ENCODE data around the gene MAP3K14.

MAP3K14 gene

DNA sequence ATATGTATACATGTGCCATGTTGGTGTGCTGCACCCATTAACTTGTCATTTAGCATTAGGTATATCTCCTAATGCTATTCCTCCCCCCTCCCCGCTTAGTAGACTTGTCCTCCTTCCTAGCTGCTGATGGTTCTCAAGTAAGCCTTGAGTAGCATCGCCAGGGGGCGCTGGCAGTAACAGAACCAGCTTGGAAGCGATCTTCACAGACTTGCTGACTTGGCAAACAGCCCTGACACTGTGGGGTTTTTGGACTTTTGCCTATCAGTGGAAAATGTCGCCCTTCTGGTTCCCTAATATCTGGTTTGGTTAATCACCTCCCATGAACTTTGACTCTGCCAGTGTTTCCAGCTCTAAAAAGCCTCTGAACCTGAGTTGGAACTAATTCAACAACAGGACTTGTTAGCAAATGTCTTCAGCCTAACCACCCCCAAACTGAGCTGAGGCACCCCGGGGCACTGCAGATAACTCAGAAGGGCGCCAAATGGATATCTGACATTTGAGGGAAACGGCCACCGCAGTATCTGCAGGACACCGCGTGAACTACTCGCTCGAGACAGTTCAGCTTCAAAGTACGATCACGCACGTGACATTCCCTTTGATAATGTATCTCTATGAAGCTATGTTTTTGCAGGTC lies 39.5 kb downstream of the MAP3K14 start:
- DNase-seq: peak; percentile 91

DNA sequence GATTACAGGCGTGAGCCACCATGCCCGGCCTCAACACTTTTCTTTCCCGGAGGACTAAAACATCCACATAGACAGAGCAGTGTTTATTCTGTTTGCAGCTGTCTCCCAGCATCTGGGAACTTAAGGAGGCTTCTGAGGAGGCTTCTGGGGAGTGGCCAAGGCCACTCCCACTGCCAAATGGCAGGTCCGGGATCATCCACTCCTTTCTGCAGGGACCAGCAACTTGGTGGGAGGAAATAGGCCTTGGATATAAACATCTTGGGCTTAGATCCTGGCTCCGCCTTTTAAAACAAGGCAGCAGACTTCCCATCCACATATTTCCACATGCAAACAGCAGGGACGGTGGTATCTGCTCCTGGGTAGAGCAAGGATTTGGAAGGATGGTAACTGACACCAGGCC lies 40.8 kb downstream of the MAP3K14 start:
- no peak for DNase-seq

DNA sequence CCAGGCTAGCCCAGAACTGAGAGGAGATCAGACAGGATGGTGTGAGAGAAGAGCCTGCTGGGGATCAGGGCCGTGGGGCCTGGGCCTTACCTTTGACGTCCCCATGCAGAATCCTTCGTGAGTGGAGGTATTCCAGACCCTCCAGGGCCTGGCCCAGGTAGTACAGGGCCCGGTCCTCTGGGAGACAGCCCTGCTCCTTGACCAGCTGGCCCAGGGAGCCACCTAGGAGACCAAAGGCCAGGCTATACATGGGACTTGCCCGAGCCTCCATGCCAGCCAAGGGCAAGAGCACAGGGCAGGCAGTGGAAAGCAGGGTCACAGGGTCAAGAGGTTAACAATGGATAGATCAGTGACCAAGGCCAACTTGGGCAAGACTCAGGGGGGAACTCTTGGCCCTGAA lies 42.8 kb downstream of the MAP3K14 start:
- DNase-seq: no peak

DNA sequence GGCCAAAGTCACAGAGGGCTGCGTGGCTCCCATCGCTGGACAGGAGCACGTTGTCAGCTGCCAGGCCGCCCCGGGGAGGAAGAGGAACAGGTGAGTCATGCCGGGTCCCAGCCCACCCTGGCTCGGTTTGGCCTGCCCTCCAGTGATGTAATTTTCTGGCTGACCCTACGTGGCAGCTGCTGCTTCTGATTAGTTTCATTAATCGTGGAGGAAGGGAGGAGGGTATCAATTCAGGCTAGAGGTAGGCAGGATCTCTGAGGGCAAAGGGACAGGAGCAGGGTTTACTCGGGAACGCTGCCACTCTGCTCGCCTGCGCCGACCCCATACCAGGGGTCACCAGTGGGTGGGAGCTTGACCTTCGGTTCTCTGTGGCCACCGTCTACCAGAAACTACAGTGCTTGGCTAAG lies 43.3 kb downstream of the MAP3K14 start:
- no peak for DNase-seq

DNA sequence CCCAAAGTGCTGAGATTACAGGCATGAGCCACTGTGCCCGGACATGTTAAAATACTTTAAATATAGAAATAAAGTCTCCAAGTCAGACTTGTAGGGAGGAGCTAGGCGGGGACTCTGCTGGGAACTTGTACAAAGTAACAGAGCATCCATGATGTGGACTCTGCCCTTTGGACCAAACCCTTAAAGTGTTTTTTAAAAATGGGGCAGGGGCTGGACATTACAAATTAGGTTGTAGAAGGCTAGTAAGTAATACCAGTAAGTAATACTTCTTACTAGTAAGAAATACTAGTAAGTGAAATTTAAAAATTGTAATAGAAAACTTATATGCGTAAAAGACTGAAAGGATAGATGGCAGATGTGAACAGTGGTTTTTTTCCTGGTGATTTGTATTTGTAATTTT lies 45.2 kb downstream of the MAP3K14 start:
- no peak for DNase-seq

DNA sequence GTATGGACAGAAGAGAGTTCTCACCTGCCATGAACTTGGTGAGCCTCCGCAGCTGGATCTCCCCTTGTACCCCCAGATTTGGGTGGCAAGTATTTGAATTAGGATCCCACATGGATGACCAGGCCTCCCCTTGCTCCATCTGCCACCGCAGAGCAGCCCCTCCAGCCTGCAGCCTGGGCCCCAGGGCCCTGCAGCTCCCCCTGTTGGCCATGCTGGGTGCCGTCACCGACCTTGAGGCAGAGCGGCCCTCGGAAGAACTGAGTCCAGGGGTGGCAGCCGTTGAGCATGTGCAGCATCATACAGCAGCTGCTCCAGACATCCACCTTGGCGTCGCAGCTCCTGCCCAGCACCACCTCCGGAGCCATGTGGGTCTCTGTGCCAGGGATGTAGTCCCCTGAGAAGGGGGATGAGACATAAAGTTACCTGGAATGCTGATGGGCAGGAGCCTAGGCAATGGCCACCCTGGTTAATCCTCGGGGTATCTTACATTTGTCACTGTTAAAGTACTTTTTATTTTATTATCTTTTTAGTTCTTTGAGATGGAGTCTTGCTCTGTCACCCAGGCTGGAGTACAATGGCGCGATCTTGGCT lies 45.9 kb downstream of the MAP3K14 start:
- DNase-seq: peak; percentile 74

DNA sequence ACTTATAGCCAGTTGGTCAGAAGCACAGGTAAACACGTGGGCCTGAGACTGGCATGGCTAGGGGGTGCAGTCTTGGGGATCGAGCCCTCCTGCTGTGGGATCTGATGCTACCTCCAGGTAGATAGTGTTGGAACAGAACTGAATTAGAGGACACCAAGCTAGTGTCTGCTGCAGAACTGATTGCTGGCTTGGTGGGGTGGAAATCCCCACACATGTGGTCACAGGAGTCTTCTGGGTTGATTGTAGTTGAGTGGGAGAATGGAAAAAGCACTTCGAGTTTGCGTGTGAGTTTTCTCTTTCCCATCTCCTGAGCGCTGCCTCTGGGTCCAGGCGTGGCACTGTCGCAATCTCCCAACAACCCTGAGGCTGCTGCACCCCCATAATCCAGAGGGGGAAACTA lies 46.9 kb downstream of the MAP3K14 start:
- no peak for DNase-seq

DNA sequence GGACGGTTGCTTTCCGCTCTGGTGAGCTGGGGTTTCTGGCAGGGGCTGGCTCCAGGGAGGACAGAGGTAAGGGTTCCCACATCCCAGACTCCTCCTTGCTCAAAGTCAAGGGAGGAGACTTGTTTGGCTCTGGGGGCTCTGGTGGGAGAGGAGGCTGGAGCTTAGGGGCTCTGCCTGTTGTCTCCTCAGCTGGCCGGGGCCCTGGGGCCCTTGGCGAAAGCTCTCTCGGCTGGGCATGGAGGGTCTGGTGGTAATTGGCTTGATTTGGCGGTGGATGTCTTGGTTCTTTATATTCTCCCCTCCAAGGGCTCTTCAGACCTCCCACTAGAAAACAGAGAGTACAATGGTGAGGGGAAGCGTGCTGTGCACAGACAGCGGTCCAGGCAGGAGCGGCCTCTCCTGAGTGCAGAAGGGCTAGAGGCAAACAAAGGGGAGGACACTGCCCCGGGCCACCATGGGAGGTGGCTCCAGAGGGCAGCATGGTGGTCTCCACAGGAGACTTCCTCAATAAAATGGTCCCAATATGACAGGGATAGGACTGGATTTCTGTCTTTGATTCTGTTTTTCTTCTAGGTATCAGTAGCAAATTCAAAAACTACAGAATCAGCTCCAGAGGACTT lies 49.3 kb downstream of the MAP3K14 start:
- DNase-seq: no peak

DNA sequence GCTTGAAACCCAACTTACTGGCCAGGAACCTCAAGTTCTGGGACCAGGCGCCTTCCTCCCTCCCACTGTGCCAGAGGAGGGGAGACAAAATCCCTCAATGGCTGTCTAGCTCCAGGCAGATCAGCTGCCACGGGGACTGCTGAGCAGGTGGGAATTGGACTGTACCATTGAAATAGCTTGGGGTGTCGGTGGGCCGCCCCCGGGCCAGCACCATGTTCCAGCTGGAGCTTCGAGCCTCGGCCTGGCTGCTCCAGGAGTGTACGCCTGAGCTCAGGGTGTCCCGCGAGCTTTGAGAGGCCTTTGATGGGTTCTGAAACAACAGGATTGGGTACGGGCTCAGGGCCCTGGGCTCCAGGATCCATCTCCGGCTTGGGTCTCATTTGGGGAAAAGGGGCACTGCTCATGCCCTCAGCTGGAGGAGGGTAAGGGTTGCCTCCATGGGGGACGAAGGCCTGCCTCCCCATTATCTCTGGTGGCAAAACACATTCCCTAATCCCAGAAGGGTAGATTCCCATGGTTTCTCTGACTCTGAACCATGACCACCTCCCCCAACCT lies 50.4 kb downstream of the MAP3K14 start:
- DNase-seq: no peak

DNA sequence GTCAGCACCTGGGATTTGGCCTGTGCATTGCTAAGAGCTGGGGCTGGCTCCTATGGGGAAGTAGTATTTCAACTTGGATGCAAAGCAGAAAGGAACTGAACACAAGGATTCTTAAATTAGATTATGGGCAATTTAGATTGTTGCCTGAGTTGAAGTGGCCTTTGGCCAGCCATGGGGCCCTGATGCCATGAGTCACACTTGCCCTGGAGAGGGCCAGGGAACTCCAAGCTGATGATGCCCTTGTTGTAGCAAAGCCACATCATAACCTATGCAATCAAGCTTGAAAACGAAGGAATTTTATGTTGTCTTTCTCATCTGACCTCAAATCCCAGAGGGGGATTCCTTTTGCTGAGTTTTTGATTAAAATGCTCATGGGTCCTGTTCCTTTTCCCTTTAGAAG lies 51.0 kb downstream of the MAP3K14 start:
- DNase-seq: no peak

DNA sequence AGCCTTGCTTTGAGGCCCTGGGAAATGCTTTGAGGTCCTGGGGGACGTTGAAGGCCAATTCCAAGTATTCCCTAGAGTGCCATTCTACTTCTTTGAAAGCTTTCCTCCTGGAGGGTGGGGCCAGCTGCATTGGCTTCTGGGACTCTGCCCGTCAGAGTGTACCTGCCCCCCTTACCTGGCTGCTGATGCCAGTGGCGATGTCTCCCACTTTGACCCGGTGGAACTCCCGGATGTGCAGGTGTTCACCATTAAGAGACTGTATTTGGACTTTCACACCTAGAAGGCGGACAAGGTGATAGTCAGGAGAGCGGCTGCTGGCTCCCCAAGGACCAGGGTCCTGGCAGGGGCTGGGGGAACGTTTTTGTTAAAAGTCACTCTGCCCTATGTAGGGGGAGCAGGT lies 51.8 kb downstream of the MAP3K14 start:
- DNase-seq: no peak

DNA sequence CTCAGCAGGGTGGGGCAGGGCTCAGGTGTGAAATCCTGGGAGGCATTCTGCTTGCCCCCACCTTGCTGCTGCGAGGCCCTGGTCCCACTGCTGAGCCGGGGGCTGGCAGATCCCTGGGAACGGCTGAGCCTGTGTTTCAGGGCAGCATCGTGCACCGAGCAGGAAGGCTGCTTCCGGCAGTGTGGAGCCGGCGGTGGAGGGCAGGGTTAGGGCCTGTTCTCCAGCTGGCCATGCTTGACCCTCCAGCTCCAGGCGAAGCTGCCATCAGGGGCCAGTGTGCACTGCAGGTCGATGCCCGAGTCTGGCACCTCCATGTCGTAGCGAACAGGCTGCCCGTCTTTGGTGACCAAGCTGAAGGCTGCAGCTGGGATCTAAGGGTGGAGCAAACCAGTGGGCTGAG lies 52.4 kb downstream of the MAP3K14 start:
- no peak for DNase-seq

DNA sequence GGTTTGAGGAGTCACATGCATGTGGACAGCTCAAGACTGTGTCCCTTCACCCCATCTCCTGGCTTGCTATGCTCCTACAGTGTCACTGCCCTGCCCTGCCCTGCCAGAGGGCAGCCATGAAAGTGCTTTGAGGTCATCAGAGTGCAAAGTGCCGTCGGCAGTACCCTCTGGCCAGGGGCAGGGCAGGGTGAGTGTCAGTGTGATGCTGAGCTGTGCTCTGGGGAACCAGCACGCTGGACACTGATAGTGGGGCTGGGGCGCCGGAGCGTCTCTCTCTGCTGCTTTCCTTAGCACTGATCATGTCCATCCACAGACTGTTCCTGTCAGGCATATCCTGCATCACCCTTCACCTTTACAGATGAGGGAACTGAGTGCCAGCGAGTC lies 53.4 kb downstream of the MAP3K14 start:
- DNase-seq: no peak

DNA sequence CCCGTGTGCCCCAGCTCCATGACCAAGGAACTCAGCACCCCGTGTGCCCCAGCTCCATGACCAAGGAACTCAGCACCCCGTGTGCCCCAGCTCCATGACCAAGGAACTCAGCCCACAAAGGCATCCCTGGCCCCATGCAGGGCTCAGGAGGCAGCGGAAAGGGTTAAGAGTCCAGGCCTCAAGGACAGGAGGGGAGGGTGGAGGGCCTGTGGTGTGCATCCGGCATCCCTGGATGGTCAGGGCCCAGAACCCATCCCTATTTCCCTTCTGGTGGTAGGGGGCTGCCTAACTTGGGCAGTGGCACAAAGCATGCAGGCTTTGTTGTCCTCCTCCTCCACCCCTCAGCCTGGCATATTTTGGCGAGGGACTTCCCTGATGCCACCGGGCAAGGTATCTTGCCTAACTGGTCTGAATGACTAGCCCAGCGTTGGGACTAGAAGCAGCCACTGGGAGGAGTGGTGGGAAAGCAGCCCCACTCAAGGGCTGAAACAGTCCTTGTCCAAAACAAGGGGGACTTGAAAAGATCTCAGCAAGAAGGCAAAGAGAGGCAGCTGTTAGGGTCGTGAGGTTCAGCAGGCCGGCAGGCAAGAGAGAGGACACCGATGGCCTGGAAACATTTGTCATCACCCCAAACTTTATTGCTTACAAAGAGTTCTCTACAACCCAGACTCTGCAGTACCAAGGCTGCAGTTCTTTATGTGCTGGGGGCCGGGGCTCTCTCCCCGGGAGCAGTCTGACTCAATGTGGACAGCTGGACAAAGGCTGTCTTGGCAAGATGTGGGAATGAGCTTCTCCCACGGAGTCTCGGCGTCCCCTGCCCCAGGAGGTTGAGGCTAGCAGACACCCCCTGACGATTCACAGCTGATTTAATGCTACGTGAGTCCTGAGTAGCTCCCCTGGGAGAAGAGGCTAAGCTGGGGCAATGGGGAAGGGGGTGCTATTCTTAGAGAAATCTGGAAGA lies 54.0 kb downstream of the MAP3K14 start:
- DNase-seq: no peak

DNA sequence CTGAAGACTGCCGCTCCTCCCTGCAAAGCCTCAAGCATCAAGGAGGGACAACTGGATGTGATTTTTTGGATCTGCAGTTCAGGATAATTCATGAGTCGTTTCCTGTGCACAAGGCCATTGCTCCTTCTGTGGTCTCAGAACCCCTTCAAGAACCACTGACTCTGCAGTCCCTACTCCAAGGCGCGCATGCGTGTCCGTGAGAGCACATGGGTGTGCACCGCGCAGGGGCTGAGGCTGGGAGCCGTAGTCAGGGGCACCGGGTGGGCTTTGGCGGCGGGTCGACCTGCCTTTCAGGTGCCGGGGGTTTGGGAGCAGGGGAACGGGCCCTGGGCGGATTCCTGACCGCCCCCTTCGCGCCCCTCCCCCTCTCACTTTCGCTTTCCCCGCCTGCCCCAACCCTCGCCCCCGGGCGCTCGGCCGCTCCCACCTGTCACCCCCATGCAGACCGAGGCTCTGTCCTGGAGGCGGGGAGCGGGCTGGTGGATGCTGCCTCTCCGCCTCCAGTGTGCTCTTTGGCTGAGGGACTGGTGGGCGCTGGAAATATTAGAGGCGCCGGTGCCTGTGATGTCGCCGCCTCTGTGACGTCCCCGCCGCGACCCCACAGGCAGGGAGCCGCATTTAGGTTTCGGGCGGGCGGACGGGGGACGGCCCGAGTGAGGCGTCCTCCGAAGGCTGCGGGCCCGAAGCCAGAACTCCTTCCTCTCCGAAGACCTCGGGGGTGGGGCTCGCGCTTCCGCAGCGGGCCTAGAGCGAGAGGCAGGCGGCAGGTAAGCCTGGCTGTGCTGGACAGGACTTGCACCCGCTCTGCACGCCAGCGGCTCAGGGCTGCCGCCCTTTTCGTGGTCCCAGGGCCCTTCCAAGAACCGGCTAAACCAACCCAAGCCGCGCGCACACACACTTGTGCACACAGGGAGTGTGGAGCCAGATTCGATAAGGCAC lies 55.0 kb downstream of the MAP3K14 start, which contains the start of gene SPATA32:
Gene SPATA32 (minus strand): TSS at position 518 of the 939 bp plus-strand sequence. CDS start 78 bp downstream, at position 440.
- peak; percentile 69 for DNase-seq

DNA sequence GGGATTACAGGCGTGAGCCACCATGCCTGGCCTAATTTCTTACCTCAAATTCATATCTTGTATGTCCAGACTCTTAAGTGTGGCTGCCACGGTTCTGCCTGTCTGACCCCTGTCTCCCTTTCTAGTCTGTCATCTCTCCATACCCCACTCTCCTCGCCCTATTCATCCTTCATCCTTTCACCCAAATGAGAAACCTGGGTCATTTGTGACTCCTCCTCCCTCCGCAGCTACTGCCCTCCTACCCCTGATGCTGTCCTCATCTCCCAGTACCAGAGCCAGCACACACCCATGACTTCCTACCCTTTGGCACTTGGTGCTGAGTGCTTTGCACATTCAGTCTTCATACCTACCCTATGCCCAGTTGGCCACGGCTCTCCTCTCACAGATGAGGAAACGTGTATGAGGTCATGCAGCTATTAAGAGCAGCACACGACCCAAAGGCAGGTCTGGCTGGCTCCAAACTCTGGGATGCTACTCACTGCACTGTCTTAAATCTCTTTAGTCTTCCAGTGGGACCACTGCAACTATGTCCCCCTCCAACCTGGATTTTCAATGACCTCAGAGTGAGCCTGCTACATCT lies 56.5 kb downstream of the MAP3K14 start:
- no peak for DNase-seq

DNA sequence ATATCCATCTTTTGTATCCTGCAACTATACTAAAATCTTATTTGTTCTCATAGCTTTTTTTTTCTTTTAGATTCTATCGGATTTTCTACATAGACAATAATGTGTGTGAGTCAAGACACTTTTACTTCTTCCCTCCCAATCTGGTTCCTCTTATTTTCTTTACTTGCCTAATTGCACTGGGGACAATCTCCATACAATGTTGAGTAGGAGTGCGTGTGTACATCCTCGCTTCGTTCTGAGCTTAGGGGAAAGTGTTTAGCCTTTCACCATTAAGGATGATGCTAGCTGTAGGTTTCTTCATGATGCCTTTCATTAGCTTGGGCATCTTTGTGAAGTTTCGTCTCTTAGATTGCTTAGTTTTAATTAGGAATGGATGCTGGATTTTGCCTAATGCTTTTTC lies 57.8 kb downstream of the MAP3K14 start:
- no peak for DNase-seq

DNA sequence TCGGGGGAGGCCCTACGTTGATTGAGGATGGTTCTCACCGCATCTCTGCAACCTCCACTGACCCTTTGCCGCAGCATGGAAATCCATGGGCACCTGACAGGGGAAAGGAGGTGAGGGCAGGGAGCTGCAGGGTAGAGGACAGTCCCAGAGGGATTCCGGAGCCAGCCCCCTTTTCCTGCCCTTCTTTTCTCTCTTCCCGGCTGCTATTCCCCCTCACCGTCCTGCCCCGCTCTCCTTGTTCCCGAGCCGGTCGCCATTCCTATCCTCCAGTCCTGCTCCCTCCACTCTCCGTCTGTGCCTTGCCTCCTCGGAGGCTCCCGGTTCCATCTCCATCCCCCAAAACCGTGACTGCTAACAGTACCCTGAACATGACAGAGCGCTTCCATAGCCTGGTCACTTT lies 59.7 kb downstream of the MAP3K14 start:
- DNase-seq: no peak

DNA sequence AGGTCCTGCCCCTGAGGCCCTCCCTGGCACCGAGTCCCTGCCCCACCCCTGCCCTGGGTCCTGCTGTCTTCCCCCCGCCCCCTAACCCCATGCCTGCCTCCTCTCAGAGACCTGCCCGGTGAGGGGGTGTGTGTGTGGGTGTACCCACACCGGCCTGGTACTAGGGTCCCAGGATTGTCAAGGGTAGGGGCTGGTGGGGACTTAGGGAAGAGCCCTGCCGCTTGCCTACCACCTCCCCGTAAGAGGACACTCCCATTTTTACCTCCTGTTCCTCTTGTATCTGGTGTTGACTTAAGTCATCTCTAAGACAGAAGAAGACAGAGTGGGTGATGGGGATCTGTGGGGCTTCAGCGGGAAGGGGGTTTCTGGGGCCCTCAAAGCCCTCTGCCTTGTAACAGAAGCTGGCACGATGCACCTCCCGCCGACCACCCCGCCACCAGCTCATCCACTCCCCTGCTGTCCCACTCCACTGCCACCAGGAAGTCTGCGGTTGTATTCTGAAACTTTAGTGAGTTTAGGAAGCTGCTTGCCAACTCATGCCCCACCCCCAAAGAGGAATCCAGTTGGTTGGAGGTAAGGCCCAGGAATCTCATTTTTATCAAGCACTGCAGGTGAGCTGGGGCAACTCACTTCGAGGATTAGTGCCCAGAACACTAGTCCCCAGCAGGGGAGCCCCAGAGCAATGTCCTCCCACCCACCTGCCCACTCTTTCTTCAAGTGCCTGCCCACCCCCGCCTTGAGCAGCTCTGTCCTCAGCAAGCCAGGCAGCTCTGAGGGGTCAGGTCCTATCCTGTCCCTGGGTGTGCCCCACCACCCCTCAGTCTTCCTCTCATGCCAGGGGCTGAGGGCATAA lies 60.5 kb downstream of the MAP3K14 start:
- no peak for DNase-seq

DNA sequence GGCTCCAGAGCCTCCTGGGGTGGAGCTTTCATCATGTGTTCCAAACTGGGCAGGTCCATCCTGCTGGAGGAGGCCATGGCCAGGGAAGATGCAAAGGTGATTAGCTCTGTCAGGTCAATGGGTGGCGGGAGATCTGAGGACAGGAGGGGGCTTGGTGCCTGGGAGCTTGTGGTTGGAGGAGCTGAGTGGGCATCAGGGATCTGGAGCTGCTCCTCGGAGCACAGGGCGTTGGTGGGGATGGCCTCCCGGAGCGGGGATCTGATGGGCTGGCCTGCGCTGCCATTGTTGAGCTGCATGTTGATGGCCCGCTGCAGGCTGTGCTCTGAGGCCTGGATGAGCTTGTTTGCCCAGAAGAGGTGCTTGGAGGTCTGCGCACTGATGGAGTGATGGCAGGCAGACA lies 61.5 kb downstream of the MAP3K14 start:
- no peak for DNase-seq

DNA sequence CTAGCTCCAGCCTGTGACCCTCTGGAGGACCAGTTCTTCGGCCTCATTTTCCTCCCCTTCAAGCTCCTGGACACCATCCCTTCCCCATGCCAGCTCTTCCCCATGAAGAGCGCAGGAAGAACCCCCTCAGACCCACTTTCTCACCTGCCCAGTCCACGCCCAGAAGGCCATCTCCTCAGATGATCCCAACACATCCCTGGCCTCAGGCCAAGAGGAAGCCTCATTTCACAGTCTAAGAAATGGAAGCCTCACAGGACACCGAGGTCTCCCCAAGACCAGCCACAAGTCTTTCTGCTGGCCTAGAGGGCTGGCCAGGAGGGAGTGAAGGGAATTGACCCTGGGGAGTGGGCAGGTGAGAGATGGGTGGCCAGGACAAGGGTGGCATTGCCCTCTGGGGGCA lies 62.9 kb downstream of the MAP3K14 start:
- DNase-seq: no peak
